GM12875 (cell line): ENCODE results near the gene PRDM2.

Source experiments
- H3K4me3 ChIP-seq: one replicate; pipeline ENCODE4 v1.5.1; 2011; ENCODE audit warnings: low read depth, low read length, control low read depth
- CTCF ChIP-seq: IDR thresholded peaks from 2 replicates; pipeline ENCODE4 v1.5.1; 2011; ENCODE audit warnings: low read depth, mild to moderate bottlenecking, control low read depth, inconsistent platforms, low read length, moderate library complexity, borderline replicate concordance; ENCODE audit not compliant: insufficient read depth

PRDM2 gene

GRCh38 chr1:13733711-13734110 lies 33.7 kb downstream of the PRDM2 start:
- no peak for TF ChIP-seq CTCF
- no peak overlapping the region for H3K4me3 ChIP-seq

- no peak overlapping the region for H3K4me3 ChIP-seq
- TF ChIP-seq CTCF = no peak
These were observed 35.4 kb downstream of the PRDM2 start for GRCh38 chr1:13735168-13735930.

- TF ChIP-seq CTCF = no peak
- no peak overlapping the region for H3K4me3 ChIP-seq
These were observed 37.4 kb downstream of the PRDM2 start for GRCh38 chr1:13737398-13737797.

DNA sequence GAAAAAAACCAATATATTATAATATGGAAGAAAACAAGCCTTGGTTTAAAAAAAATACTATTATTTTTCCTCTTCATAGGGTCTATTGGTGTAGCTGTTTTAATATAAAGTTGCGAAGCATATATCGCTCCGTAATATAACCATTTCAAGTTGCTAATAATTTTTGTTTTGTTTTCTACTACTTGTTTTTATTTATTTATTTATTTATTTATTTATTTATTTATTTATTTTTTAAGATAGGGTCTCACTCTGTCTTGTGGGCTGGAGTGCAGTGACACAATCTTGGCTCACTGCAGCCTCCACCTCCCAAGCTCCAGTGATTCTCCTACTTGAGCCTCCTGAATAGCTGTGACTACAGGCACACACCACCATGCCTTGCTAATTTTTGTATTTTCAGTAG lies 46.4 kb downstream of the PRDM2 start:
- H3K4me3 ChIP-seq = no peak overlapping the region
- TF ChIP-seq CTCF = no peak

GRCh38 chr1:13748610-13749505 lies 48.9 kb downstream of the PRDM2 start:
- H3K4me3 ChIP-seq = peak overlapping the region; percentile 72

DNA sequence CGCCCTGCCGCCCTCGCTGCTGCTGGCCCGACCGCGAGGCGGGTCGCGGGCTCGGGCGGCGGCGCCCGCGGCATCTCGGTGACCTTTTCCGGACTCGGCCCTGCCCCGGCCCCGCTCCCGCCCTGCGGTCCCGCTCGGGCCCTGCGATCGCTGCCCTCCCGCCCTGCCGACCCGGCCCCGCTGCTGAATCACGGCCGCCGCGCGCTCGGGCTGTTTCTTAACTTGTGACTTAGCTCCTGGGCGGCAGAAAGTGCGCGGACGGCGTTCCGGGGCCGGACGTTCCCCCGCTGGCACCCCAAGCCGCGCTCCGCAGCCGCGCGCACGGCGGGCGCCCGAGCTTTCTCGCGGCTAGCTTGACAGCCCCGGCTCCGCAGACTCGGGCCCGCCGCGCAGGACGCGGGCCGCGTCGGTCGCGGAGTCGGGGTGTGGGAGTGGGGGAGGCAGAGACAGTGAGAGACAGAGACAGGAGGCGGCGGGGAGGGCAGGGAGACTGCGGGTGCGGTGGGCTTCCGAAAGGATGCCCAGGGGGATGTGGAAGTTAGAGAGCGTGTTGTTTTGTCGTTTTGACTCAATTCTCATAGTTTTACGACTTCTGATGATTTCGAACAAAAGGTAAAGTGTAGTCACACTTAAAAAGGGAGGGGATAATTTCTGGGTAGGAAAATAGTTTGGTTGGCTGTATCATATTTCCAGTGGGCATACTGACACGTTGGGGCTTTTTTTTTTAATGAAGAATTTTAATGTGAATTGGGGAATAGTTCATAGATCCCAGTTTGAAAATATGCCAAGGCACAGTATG lies 49.8 kb downstream of the PRDM2 start:
- H3K4me3 ChIP-seq = peak overlapping the region; percentile 72
- TF ChIP-seq CTCF = no peak

More at GRCh38 chr1:13748610-13749505, 48.9 kb downstream of the PRDM2 start:
- no peak for TF ChIP-seq CTCF
